Measurements from ENCODE around the gene KLHDC9. TPM values are rescaled to one million over a fixed set of nuclear protein-coding genes. Genes with fewer than 3 reads are reported as not detected.
"Not testable (repeated sequence)": the region's sequence is repeated elsewhere in the genome, so short reads cannot be mapped to it uniquely, and the experiment has no call there.

The KLHDC9 gene
- polyA plus RNA-seq, 1 donor = 0.57 TPM

GRCh38 chr1:161096015-161096414 lies 2.1 kb upstream of the KLHDC9 start:
- DNase-seq (ENCODE audit: low read depth) = no peak

- peak; percentile 77 for DNase-seq (ENCODE audit: low read depth)
Measured at GRCh38 chr1:161096530-161096929, 1.6 kb upstream of the KLHDC9 start.

- DNase-seq (ENCODE audit: low read depth) = no peak
Measured at GRCh38 chr1:161099090-161099802, 1.1 kb downstream of the KLHDC9 start.

- no peak for DNase-seq (ENCODE audit: low read depth)
Measured at GRCh38 chr1:161100556-161100955, 2.4 kb downstream of the KLHDC9 start.

GRCh38 chr1:161106431-161106830 lies 8.3 kb downstream of the KLHDC9 start:
- no peak for DNase-seq (ENCODE audit: low read depth)

- DNase-seq (ENCODE audit: low read depth) = no peak
Measured at GRCh38 chr1:161111117-161111516, 13.0 kb downstream of the KLHDC9 start.

- no peak for DNase-seq (ENCODE audit: low read depth)
Measured at GRCh38 chr1:161111527-161111926, 13.4 kb downstream of the KLHDC9 start.

GRCh38 chr1:161113915-161114314 lies 15.8 kb downstream of the KLHDC9 start:
- DNase-seq (ENCODE audit: low read depth) = no peak

GRCh38 chr1:161114556-161114955 lies 16.4 kb downstream of the KLHDC9 start:
- DNase-seq (ENCODE audit: low read depth) = no peak

- no peak for DNase-seq (ENCODE audit: low read depth)
Measured at GRCh38 chr1:161115132-161115711, 17.1 kb downstream of the KLHDC9 start.

GRCh38 chr1:161115961-161116360 lies 17.8 kb downstream of the KLHDC9 start:
- not testable (repeated sequence) for DNase-seq (ENCODE audit: low read depth)

GRCh38 chr1:161117759-161118581 lies 19.8 kb downstream of the KLHDC9 start, which contains the start of the genes NIT1 and PFDN2:
TSS of gene NIT1 (plus strand) at chr1:161118105. CDS start at chr1:161118177, 72 bp downstream.
TSS of gene PFDN2 (minus strand) at chr1:161118037. CDS start at chr1:161118026, 11 bp downstream.
- DNase-seq (ENCODE audit: low read depth) = no peak

- DNase-seq (ENCODE audit: low read depth) = no peak
Measured at GRCh38 chr1:161119092-161119903, 21.1 kb downstream of the KLHDC9 start.

GRCh38 chr1:161121042-161121650 lies 23.0 kb downstream of the KLHDC9 start:
- no peak for DNase-seq (ENCODE audit: low read depth)

- no peak for DNase-seq (ENCODE audit: low read depth)
Measured at GRCh38 chr1:161121834-161122233, 23.7 kb downstream of the KLHDC9 start.

- no peak for DNase-seq (ENCODE audit: low read depth)
Measured at GRCh38 chr1:161122967-161123366, 24.8 kb downstream of the KLHDC9 start.

GRCh38 chr1:161127649-161128048 lies 29.5 kb downstream of the KLHDC9 start:
- no peak for DNase-seq (ENCODE audit: low read depth)

- no peak for DNase-seq (ENCODE audit: low read depth)
Measured at GRCh38 chr1:161128591-161129420, 30.6 kb downstream of the KLHDC9 start.

- no peak for DNase-seq (ENCODE audit: low read depth)
Measured at GRCh38 chr1:161130266-161130665, 32.1 kb downstream of the KLHDC9 start.
